BJ (cell line): ENCODE results near the gene UGT2B17. TPM values are rescaled to one million over a fixed set of nuclear protein-coding genes. Genes with fewer than 3 reads are reported as not detected.
"Not testable (repeated sequence)": the region's sequence is repeated elsewhere in the genome, so short reads cannot be mapped to it uniquely, and the experiment has no call there.

Source experiments
- CTCF ChIA-PET: fragments of 350-600 bp; formaldehyde crosslinking; extraction: SDS; loops from one replicate; lab custom pipeline; 2021; ENCODE audit warnings: antibody characterized with exemption, inconsistent platforms; lab: Yijun Ruan, JAX
- POLR2A ChIA-PET: fragments of 300-600 bp; sonication (Branson Sonifier 250); formaldehyde crosslinking; extraction: SDS; loops from one replicate; lab custom pipeline; 2021; ENCODE audit warnings: antibody characterized with exemption; lab: Charles Lee
- DNase-seq: peaks from one replicate; pipeline ENCODE4 v3.0.0-alpha.2; 2011; ENCODE audit warnings: low read depth
- H3K27me3 ChIP-seq: 2 replicates; pipeline ENCODE4 v1.6.0; 2011; ENCODE audit warnings: low read length; ENCODE audit not compliant: control insufficient read depth, insufficient read depth
- H3K36me3 ChIP-seq: 2 replicates; pipeline ENCODE4 v1.5.1; 2011; ENCODE audit warnings: low read length; ENCODE audit not compliant: control insufficient read depth, insufficient read depth
- H3K4me3 ChIP-seq: 2 replicates; pipeline ENCODE4 v1.5.1; 2011; ENCODE audit warnings: low read depth, mild to moderate bottlenecking, control low read depth, low read length
- polyA plus RNA-seq: library from polyadenylated mRNA; depleted of rRNA; stranded (reverse); fragments of >200 nt; gene quantifications from 2 replicates; pipeline ENCODE4 v1.2.3, GENCODE V29; 2011
- TF ChIP-seq, protein P1 (sequence below): IDR thresholded peaks from 2 replicates; pipeline ENCODE4 v1.5.1; 2011; ENCODE audit warnings: low read depth, mild to moderate bottlenecking, control low read depth, inconsistent platforms, low read length, moderate library complexity; ENCODE audit not compliant: insufficient read depth

The UGT2B17 gene
- polyA plus RNA-seq, 1 experiment, result not detected

DNA sequence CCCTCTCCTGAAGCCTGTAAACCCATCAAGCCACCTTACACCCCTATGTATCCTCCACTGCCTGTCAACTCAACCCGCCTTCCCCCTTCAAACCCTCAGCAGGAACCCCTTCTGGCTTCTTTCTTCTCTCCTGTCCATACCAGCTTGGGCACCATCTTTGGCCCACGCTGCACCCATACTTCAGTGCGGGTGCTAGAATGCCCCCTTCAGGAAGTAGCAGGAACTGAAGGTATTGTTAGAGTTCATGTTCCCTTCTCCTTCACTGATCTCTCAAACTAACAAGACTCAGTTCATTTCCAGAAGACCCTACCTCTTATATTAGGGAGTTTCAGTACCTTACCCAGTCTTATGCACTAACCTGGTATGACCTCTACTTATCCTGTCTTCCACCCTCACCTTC lies 1.5 kb upstream of the UGT2B17 start:
- H3K36me3 ChIP-seq, result no peaks in the 10 kb centered on the region
- DNase-seq, result no peak
- POLR2A ChIA-PET, result no interaction called here
- H3K27me3 ChIP-seq, result no peaks in the 10 kb centered on the region
- H3K4me3 ChIP-seq, result no peak overlapping the region
- TF ChIP-seq, protein P1, sequence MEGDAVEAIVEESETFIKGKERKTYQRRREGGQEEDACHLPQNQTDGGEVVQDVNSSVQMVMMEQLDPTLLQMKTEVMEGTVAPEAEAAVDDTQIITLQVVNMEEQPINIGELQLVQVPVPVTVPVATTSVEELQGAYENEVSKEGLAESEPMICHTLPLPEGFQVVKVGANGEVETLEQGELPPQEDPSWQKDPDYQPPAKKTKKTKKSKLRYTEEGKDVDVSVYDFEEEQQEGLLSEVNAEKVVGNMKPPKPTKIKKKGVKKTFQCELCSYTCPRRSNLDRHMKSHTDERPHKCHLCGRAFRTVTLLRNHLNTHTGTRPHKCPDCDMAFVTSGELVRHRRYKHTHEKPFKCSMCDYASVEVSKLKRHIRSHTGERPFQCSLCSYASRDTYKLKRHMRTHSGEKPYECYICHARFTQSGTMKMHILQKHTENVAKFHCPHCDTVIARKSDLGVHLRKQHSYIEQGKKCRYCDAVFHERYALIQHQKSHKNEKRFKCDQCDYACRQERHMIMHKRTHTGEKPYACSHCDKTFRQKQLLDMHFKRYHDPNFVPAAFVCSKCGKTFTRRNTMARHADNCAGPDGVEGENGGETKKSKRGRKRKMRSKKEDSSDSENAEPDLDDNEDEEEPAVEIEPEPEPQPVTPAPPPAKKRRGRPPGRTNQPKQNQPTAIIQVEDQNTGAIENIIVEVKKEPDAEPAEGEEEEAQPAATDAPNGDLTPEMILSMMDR, result no peak
- CTCF ChIA-PET, result no interaction called here

- DNase-seq, H3K4me3 ChIP-seq, POLR2A ChIA-PET, H3K27me3 ChIP-seq, H3K36me3 ChIP-seq, CTCF ChIA-PET: not testable (repeated sequence)
These were observed 486 bp downstream of the UGT2B17 start for GRCh38 chr4:68575636-68576035.

GRCh38 chr4:68575081-68575480 lies 1.0 kb downstream of the UGT2B17 start:
- CTCF ChIA-PET, result no interaction called here
- Histone ChIP-seq H3K36me3 (no peaks in the 10 kb centered on the region), H3K27me3 (no peaks in the 10 kb centered on the region), H3K4me3 (no peak overlapping the region)
- TF ChIP-seq, protein P1, result no peak
- no peak for DNase-seq
- POLR2A ChIA-PET, result no interaction called here

- TF ChIP-seq, protein P1, result no peak
- H3K4me3 ChIP-seq, result no peak overlapping the region
- no peak for DNase-seq
- POLR2A ChIA-PET, result no interaction called here
- CTCF ChIA-PET, result interaction anchor here (1.0 kb wide), 1 partner anchor 23 kb away, joined by 3 read pairs; no protein-coding TSS in a partner anchor
- H3K36me3 ChIP-seq, result no peaks in the 10 kb centered on the region
- no peaks in the 10 kb centered on the region for H3K27me3 ChIP-seq
These were observed 3.4 kb downstream of the UGT2B17 start for GRCh38 chr4:68572653-68573170.

GRCh38 chr4:68570122-68570507 lies 6.0 kb downstream of the UGT2B17 start:
- TF ChIP-seq, protein P1, result no peak
- no peak for DNase-seq
- POLR2A ChIA-PET, result no interaction called here
- Histone ChIP-seq H3K36me3 (no peaks in the 10 kb centered on the region), H3K4me3 (no peak overlapping the region), H3K27me3 (no peaks in the 10 kb centered on the region)
- CTCF ChIA-PET, result interaction anchor here (0.6 kb wide), 1 partner anchor 9 kb away, joined by 3 read pairs; no protein-coding TSS in a partner anchor

DNA sequence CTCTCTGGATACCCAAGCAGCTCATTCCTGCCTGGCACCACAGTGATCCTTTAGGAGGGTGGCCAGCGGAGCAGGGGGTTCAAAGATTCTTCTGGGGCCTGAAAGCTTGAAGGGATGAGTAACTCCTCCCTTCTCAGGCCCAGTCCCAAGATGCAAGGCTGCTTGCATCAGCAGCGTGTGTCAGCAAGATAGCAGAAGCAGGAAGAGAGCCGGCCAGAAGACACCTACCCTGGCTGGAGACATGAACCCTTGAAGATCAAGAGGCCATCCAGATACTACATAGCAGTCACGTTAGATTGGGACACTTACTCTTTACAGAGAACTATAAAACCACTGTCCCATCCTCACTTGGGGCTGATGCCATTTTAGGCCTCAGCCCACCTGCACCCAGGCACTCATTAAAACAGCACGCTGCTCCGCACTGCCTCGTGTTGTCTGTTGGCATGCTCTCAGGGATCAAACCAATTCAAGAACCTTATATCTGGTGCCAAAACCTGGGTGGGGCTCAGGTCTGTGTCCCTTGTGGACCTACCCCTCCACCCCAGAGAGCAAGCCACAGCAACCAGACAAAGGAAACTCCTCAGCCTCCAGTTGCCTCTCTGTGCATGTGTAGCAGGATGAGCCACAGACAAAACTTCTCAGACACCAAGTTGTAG lies 6.5 kb downstream of the UGT2B17 start:
- TF ChIP-seq, protein P1, result no peak
- no peak overlapping the region for H3K4me3 ChIP-seq
- H3K27me3 ChIP-seq, result no peaks in the 10 kb centered on the region
- DNase-seq, result no peak
- ChIA-PET POLR2A (no interaction called here), CTCF (interaction anchor here (0.6 kb wide), 1 partner anchor 9 kb away, joined by 3 read pairs; no protein-coding TSS in a partner anchor)
- no peaks in the 10 kb centered on the region for H3K36me3 ChIP-seq

GRCh38 chr4:68569036-68569435 lies 7.1 kb downstream of the UGT2B17 start:
- H3K27me3 ChIP-seq, H3K36me3 ChIP-seq, CTCF ChIA-PET, POLR2A ChIA-PET, DNase-seq, H3K4me3 ChIP-seq: not testable (repeated sequence)

DNA sequence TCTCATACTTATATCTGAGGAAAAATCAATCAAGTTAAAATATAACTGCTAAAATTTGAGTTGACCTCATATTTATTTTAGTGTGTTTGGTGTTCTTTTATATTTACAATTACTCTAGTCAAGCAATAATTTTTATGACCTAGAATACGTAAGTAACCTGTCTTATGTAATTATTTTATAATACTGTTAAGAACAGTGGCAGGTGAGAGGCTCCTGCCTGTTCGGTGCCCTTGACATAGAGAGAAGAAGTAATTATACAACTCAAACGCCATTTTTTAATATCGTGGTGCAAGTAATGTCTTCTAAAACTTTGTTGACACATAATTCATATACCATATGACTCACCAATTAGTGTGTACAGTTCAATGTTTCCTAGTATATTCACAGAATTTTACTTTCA lies 7.6 kb downstream of the UGT2B17 start:
- H3K4me3 ChIP-seq, H3K36me3 ChIP-seq, DNase-seq, H3K27me3 ChIP-seq, CTCF ChIA-PET, POLR2A ChIA-PET: not testable (repeated sequence)
